NCI-H128 (cell line): ENCODE data around the gene ABCB9.
"Not testable (repeated sequence)": the region's sequence is repeated elsewhere in the genome, so short reads cannot be mapped to it uniquely, and the experiment has no call there.

Source experiments
- DNase-seq: peaks from one replicate; lab custom pipeline; 2025; ENCODE audit not compliant: unreplicated experiment; lab: John Stamatoyannopoulos, UW

Gene ABCB9

DNA sequence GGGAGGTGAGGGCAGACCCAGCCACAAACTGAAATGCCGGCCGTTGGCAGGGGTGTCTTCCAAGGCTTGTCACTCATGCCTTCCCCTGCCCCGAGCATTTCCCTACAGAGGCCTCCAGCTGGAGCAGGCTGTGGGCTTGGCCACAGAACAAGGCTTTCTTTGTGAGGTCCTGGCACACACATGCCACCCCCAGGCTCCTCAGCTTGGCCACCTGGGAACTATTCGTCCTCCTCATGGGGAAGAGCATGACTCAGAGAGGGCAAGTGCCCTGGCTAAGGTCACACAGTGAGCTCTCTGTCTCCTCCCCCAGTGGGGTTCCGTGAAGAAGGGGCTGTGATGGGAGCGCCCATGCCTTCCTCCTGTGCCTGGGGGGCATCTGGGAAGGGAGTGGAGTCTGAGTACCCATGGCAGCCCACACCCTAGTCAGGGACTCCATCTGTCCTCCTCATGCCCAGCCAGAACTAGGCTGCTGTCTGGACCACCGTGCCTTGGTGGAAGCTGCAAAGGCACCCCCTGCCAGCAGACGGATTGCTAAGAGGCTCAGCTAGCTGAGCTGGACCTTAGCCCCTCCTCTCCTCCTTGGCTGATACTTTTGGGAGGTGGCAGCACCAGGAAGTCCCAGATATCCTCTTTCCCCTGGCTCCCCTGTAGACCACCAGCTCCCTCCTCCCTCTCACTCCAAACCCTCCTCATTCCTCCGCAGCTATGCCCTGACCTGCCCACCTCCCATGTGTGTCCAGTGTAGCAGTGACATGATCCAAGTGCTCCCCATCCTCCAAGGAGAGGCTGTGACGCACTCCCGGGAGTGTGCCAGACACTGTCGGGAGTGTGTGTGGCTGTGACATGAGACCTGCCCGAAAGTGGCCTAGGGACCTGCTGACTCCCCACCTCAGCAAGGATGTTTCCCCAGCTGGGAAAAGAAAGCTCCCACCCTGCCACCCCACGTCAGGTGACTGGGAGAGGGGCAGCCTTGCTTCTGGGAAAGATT lies 21.4 kb downstream of the ABCB9 start:
- DNase-seq = no peak

DNA sequence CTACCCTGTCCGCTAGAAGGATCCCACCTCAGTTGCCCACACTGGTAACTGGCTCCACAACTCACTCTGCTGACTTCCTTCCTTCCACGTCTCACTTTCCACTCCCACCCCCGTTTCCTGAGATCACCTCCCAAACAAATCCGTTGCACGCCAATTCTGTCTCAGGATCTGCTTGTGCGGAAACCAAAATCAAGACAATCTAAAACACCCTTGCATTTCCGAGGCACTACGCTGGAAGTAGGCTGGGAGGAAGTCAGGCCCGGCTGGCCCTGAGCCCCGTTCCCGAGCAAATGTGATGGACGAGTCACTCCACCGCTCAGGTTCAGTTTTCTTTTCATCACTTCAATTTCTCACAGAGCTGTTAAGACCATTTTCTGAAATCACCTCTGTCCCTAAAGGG lies 23.1 kb downstream of the ABCB9 start:
- DNase-seq = no peak

- no peak for DNase-seq
These were observed 23.6 kb downstream of the ABCB9 start for GRCh38 chr12:122942637-122943036.

DNA sequence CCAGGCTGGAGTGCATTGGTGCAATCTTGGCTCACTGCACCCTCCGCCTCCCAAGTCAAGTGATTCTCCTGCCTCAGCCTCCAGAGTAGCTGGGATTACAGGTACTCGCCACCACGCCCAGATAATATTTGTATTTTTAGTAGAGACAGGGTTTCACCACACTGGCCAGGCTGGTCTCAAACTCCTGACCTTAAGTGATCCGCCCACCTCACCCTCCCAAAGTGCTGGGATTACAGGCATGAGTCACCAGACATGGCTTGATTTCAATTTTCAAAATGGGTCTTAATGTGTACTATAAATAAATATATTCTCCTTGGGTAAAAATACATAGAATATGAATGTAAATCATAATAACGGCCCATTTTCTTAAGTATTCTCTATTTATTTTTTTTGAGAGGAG lies 24.9 kb downstream of the ABCB9 start:
- not testable (repeated sequence) for DNase-seq

GRCh38 chr12:122939125-122939524 lies 27.1 kb downstream of the ABCB9 start:
- no peak for DNase-seq

- DNase-seq = no peak
These were observed 28.6 kb downstream of the ABCB9 start for GRCh38 chr12:122937622-122938091.

- DNase-seq = no peak
These were observed 30.9 kb downstream of the ABCB9 start for GRCh38 chr12:122935318-122935717.

GRCh38 chr12:122934722-122935121 lies 31.5 kb downstream of the ABCB9 start:
- DNase-seq = no peak

- no peak for DNase-seq
These were observed 34.1 kb downstream of the ABCB9 start for GRCh38 chr12:122932207-122932606.

DNA sequence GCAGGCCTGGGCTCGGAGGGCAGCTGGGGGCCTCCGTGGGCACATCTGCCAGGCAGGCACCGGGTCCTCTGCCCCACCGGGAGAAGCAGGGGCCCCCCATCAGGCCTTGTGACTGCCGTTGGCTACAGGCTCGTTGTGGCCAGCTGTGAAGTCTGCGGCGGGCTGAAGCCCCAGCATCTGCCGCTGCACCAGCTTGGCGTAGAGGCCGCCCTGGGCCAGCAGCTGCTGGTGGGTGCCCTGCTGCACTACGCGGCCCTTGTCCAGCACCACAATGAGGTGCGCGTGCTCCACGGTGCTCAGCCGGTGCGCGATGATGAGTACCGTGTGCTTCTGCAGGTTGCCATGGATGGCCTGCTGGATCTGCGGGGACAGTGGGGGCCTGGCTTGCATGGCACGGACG lies 36.5 kb downstream of the ABCB9 start:
- no peak for DNase-seq

DNA sequence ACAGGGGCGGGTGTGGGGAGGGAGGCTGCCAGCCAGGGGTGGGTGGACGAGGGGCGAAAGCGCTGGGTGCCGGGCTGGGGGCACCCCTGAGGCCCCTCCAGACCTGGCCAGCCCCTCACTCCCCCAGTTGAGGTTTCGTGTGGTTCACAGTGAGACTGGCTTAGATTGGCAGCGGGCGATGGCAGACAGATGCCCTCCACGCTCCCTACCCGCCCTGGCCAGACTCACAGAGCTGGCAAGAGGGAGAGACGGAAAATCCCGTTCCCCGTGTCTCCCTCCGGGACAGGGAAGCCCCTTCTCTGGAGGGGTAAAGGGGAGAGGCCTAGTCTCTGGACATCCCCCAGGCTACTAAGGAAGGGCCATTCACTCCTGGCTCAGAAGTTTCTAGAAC lies 37.1 kb downstream of the ABCB9 start:
- DNase-seq = no peak

DNA sequence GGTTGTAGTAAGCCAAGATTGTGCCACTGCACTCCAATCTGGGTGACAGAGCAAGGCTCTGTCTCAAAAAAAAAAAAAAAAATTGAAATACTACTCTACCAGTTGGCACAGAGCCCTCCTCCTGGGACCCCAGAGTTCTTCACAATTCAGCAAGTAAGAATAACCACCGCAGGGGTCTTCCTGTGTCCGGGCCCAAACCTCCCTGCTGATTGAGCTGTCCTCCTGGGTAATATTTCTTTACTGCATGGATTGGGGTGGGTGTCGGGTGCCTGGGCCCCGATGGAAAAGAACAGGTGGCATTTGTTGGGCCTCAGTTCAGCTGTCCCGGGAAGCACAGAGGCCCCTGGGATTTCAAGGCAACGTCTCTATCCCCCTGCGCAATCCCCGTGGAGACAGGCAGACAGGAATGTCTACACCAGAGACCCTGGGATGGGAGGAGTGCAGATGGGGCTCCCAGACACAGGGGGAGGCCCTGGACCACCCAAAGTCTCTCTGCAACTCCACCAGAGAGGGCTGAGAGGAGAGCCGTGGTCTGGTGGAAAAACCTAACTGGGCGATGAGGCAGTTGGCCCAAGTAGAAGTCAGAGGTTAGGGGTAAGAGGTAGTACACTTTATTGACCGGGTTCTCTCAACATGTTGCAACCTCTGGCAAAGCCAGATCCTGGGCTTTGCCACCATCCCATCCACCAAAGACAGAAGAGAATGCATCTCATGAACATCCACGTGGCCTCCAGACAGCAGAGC lies 37.7 kb downstream of the ABCB9 start:
- DNase-seq = no peak

DNA sequence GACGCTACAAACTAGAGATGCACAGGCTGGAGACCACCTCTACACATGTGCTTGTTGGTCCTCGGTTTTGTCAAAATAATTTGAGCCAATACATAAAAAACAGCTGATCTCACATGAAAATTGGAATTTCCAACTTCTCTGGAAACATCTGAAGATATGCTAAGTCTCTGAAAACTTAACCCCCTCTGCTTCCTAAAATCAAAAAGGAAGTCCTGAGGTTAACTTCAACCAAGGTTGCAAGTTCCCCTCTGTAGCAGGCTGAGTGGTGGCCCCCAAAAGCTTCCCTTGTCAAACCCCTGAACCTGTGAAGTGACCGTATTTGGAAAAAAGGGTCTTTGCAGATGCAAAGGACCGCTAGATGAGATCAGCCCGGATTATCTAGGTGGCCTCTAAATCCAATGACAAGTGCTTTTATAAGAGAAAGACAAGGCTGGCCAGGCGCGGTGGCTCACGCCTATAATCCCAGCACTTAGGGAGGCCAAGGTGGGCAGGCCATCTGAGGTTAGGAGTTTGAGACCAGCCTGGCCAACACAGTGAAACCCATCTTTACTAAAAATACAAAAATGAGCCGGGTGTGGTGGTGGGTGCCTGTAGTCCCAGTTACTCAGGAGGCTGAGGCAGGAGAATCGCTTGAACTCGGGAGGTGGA lies 38.4 kb downstream of the ABCB9 start:
- no peak for DNase-seq

GRCh38 chr12:122921917-122922316 lies 44.3 kb downstream of the ABCB9 start:
- no peak for DNase-seq

DNA sequence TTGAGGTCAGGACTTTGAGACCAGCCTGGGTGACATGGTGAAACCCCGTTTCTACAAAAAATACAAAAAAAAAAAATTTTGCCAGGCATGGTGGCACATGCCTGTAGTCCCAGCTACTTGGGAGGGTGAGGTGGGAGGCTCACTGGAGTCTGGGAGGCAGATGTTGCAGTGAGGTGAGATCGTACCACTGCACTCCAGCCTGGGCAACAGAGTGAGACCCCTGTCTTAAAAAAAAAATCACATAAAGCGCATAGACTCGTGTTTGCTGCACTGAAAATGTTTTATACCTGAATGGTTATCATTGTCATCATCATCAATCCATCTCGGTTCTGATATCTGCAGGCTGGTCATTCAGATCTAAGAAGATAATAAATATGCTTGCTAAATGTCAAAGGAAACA lies 45.6 kb downstream of the ABCB9 start:
- no peak for DNase-seq

- DNase-seq = no peak
These were observed 47.4 kb downstream of the ABCB9 start for GRCh38 chr12:122918827-122919226.

DNA sequence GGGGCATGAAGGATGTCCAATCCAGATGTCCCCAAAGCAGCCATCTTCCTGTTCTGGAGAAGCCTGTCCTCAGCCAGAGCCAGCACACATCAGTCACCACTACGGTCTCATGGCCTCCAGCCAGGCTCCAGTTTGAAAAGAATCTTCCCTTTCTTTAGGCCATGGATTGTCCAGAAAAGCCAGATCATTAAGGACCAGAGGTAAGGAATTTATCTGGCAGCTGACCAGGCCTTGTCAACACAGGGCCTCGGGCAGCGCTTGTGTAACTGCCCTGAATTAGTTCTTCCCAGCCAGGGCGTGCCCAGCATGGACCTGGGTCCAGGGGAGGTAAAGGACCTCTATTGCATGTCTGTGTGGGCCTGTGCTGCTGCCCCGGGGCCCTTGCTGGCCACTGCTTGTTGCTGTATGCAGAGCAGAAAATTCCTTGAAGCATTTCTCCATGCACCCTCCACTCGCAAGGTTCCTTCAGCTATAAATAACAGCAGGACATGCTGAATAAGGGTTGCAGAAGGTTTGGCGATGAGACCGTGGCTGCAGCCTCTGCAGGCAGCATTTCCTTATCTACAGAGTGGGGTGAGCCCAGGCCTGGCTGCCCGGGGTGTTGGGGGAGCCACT lies 48.6 kb downstream of the ABCB9 start:
- no peak for DNase-seq

DNA sequence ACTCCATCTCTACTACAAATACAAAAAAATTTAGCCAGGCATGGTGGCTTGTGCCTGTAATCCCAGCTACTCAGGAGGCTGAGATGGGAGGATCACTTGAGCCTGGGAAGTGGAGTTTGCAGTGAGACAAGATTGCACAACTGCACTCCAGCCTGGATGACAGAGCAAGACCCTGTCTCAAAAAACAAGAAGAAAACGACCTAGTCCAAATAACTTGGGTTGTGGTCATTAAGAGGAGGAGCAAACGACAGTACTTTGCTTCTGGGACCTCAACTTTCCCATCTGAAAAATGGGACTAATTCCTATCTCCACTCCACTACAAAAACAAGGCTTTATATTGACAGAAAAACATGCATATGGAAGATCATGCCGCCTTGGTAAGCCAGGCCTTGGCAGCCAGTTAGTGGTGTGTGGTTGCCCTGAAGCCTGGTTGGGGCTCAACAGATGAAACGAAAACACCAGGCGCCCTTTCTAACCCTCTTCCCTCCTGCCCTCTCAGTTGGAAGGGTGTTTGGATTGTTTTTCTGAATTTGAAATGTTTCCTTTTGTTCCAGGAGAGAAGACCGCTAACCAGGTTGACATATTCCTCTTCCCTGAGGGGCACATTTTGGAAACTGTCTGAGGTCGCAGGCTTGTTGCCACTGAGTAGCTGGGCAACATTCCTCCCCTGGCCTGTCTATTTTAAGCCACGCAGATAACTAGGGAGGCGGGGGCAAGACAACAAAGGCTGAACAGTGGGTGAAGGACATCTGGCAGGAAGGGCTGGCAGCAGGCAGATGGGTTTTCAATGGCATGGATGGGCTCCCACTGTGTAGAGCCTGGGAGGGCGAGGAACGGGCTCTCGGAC lies 56.6 kb downstream of the ABCB9 start:
- DNase-seq = no peak

GRCh38 chr12:122908915-122909314 lies 57.3 kb downstream of the ABCB9 start:
- no peak for DNase-seq

- not testable (repeated sequence) for DNase-seq
These were observed 61.0 kb downstream of the ABCB9 start for GRCh38 chr12:122905258-122905657.
